CD4-positive, alpha-beta T cell (primary cell): ENCODE measurements around the gene NELFE. TPM values are rescaled to one million over a fixed set of nuclear protein-coding genes. Genes with fewer than 3 reads are reported as not detected.
"Not testable (repeated sequence)": the region's sequence is repeated elsewhere in the genome, so short reads cannot be mapped to it uniquely, and the experiment has no call there.

Experiments
- ATAC-seq: fragments of 200-7000 bp; cut with Tn5 transposase; one replicate; pipeline ENCODE4 v1.10.0; 2022; ENCODE audit warnings: mild to moderate bottlenecking; ENCODE audit not compliant: poor library complexity
- CTCF ChIA-PET: fragments of 350-600 bp; sonication (Branson Sonifier 250); formaldehyde crosslinking; loops from one replicate; lab custom pipeline; 2021; ENCODE audit warnings: antibody characterized with exemption, inconsistent platforms; lab: Charles Lee
- POLR2A ChIA-PET: fragments of 350-600 bp; sonication (Branson Sonifier 250); formaldehyde crosslinking; loops from one replicate; lab custom pipeline; 2021; ENCODE audit warnings: antibody characterized with exemption, inconsistent platforms; lab: Charles Lee
- DNase-seq, 14 experiments: peaks; one replicate each; pipeline ENCODE4 v3.0.0-alpha.2; 2013 to 2020; ENCODE audit warnings: mixed read lengths in 2 of 14
- H3K27ac ChIP-seq, 2 donors: one replicate each; pipeline versions ENCODE4 v1.5.1 to v1.7.0; 2013; ENCODE audit warnings: low read length in 2 of 2, low read depth in 1 of 2, mild to moderate bottlenecking in 1 of 2
- H3K27me3 ChIP-seq, 2 experiments: 1 replicate in 1 of 2; 2 replicates in 1 of 2; pipeline versions ENCODE4 v1.6.1 to v1.7.0; 2013; ENCODE audit warnings: low read length in 2 of 2, control low read depth in 1 of 2, mild to moderate bottlenecking in 1 of 2, moderate library complexity in 1 of 2; ENCODE audit not compliant: insufficient read depth in 2 of 2, control insufficient read depth in 1 of 2
- H3K36me3 ChIP-seq: one replicate; pipeline ENCODE4 v1.6.1; 2013; ENCODE audit warnings: low read length, control low read depth; ENCODE audit not compliant: insufficient read depth
- H3K4me1 ChIP-seq: one replicate; pipeline ENCODE4 v1.6.1; 2013; ENCODE audit warnings: low read length, control low read depth; ENCODE audit not compliant: insufficient read depth
- H3K4me3 ChIP-seq: one replicate; pipeline ENCODE4 v1.5.1; 2013; ENCODE audit warnings: mild to moderate bottlenecking, low read length, moderate library complexity
- H3K9me3 ChIP-seq, 2 experiments: 1 replicate in 1 of 2; 2 replicates in 1 of 2; pipeline versions ENCODE4 v1.6.1 to v1.7.0; 2013; ENCODE audit warnings: low read length in 2 of 2, mild to moderate bottlenecking in 2 of 2, control low read depth in 1 of 2, moderate library complexity in 1 of 2; ENCODE audit not compliant: control insufficient read depth in 1 of 2, insufficient read depth in 1 of 2
- H3K27ac Mint-ChIP-seq: one replicate; pipeline ENCODE4 v1.8.0; 2020; ENCODE audit warnings: mixed read lengths
- H3K27me3 Mint-ChIP-seq: one replicate; pipeline ENCODE4 v1.8.0; 2021; ENCODE audit warnings: mixed read lengths
- H3K36me3 Mint-ChIP-seq: one replicate; pipeline ENCODE4 v1.8.0; 2021; ENCODE audit warnings: low read depth, mixed read lengths
- H3K4me1 Mint-ChIP-seq: one replicate; pipeline ENCODE4 v1.8.0; 2021; ENCODE audit warnings: low read depth, mixed read lengths
- H3K4me3 Mint-ChIP-seq: one replicate; pipeline ENCODE4 v1.8.0; 2020; ENCODE audit warnings: mild to moderate bottlenecking, mixed read lengths
- H3K9me3 Mint-ChIP-seq: one replicate; pipeline ENCODE4 v1.8.0; 2020; ENCODE audit warnings: mixed read lengths
- CTCF ChIP-seq: fragments of 200-600 bp; IDR thresholded peaks from one replicate; pipeline ENCODE4 v1.8.0; 2022; ENCODE audit warnings: antibody characterized with exemption, mild to moderate bottlenecking
- intact Hi-C, 2 experiments: fragments of 100-400 bp; cut with DNase I in 1 of 2; cut with micrococcal nuclease in 1 of 2; formaldehyde crosslinking; loops; one replicate each; pipeline versions ENCODE4 v1.15.1 to v1.9.0; 2023 to 2025; cut with DNase I, micrococcal nuclease
- polyA plus RNA-seq, 2 donors: library from polyadenylated mRNA; unstranded; fragments of 120-200 nt; gene quantifications; one replicate each; pipeline ENCODE4 v1.2.1, GENCODE V29; 2013
- total RNA-seq, 174 experiments: library from RNA in 2 of 174; stranded (reverse) in 2 of 174; gene quantifications; one replicate each; pipeline ENCODE4 v1.2.3 and lab custom pipeline; 2021 to 2026

Gene NELFE
- 10 to 100 TPM; 53.8 to 58.2 TPM for total RNA-seq
- 53.6 TPM for polyA plus RNA-seq (2013, experiment 1 of 2)
- 49.6 TPM for polyA plus RNA-seq (2013, experiment 2 of 2)
- 38.9 to 127 (median 66.4) reads per million in 172 experiments for total RNA-seq (lab: John Stamatoyannopoulos, UW)

GRCh38 chr6:31958741-31959739 is at the start of gene NELFE, which contains the start of gene SKIC2:
TSS of gene NELFE (minus strand) at chr6:31958971. CDS start at chr6:31958446, 525 bp downstream.
TSS of gene SKIC2 (plus strand) at chr6:31959175. CDS start at chr6:31959193, 18 bp downstream.
- ChIA-PET POLR2A (interaction anchor here (0.9 to 5.4 kb wide), 13 partner anchors 11 to 1893 kb away, joined by 3 to 102 read pairs (median 4); partner anchors contain the start of genes ATF6B, BAG6, DXO and EHMT2), CTCF (no interaction called here)
- Mint-ChIP-seq H3K4me1 (peaks cover 38% of the 10 kb centered on the region), H3K9me3 (no peaks in the 10 kb centered on the region), H3K4me3 (peak within 1 kb of the TSS; percentile 96), H3K27ac (peak within 1 kb of the TSS; percentile 97), H3K27me3 (no peaks in the 10 kb centered on the region), H3K36me3 (peaks cover 81% of the 10 kb centered on the region)
- Histone ChIP-seq H3K27me3 (no peaks in the 10 kb centered on the region), H3K4me3 (peak within 1 kb of the TSS; percentile 97), H3K36me3 (peaks cover 71% of the 10 kb centered on the region), H3K27ac (peak within 1 kb of the TSS; percentile 94 to 96), H3K9me3 (no peaks in the 10 kb centered on the region), H3K4me1 (peaks cover 30% of the 10 kb centered on the region)
- ATAC-seq (peak; percentile 97), DNase-seq (peak; percentile 96 to 100 (median 98))
- no peak for TF ChIP-seq CTCF
- intact Hi-C loops: loop anchor here (1.0 to 10.0 kb wide), 8 partner anchors 12 to 1894 kb away; partner anchors contain the start of genes EHMT2 (in 2 of the 2), AGPAT1 (in 1 of the 2), ATF6B (in 1 of the 2) and DDX39B (in 1 of the 2)

GRCh38 chr6:32008037-32008436 is 49.3 kb upstream of the NELFE start:
- intact Hi-C loops, ATAC-seq, H3K27ac ChIP-seq, H3K4me3 Mint-ChIP-seq, H3K27me3 ChIP-seq, CTCF ChIA-PET, H3K9me3 ChIP-seq, H3K4me3 ChIP-seq, POLR2A ChIA-PET, H3K27ac Mint-ChIP-seq, H3K36me3 ChIP-seq, H3K4me1 Mint-ChIP-seq, DNase-seq, H3K27me3 Mint-ChIP-seq, H3K36me3 Mint-ChIP-seq, H3K9me3 Mint-ChIP-seq, H3K4me1 ChIP-seq: not testable (repeated sequence)

GRCh38 chr6:32007086-32007485 is 48.3 kb upstream of the NELFE start:
- not testable (repeated sequence) for DNase-seq

GRCh38 chr6:32005991-32006529 is 47.3 kb upstream of the NELFE start:
- H3K9me3 ChIP-seq, H3K9me3 Mint-ChIP-seq, H3K36me3 ChIP-seq, H3K36me3 Mint-ChIP-seq, H3K27ac ChIP-seq, ATAC-seq, H3K4me1 Mint-ChIP-seq, H3K4me3 Mint-ChIP-seq, H3K27me3 Mint-ChIP-seq, H3K4me3 ChIP-seq, H3K27me3 ChIP-seq, CTCF ChIA-PET, POLR2A ChIA-PET, H3K4me1 ChIP-seq, intact Hi-C loops, H3K27ac Mint-ChIP-seq: not testable (repeated sequence)
- DNase-seq: peak in 2 of 14 experiments; percentile 2 to 3

More at GRCh38 chr6:32007086-32007485, 48.3 kb upstream of the NELFE start:
- H3K4me1 ChIP-seq, POLR2A ChIA-PET, intact Hi-C loops, H3K36me3 ChIP-seq, H3K27me3 ChIP-seq, H3K27me3 Mint-ChIP-seq, H3K9me3 ChIP-seq, H3K4me1 Mint-ChIP-seq, H3K36me3 Mint-ChIP-seq, ATAC-seq, H3K27ac ChIP-seq, H3K4me3 ChIP-seq, H3K4me3 Mint-ChIP-seq, CTCF ChIA-PET, H3K9me3 Mint-ChIP-seq, H3K27ac Mint-ChIP-seq: not testable (repeated sequence)

- POLR2A ChIA-PET, H3K27ac ChIP-seq, H3K27ac Mint-ChIP-seq, intact Hi-C loops, H3K27me3 Mint-ChIP-seq, H3K36me3 ChIP-seq, CTCF ChIA-PET, H3K4me3 Mint-ChIP-seq, H3K36me3 Mint-ChIP-seq, H3K9me3 Mint-ChIP-seq, H3K4me1 Mint-ChIP-seq, H3K27me3 ChIP-seq, ATAC-seq, H3K4me3 ChIP-seq, H3K4me1 ChIP-seq, H3K9me3 ChIP-seq: not testable (repeated sequence)
- peak in 1 of 14 experiments; percentile 3 for DNase-seq
Observed at GRCh38 chr6:32005538-32005880, 46.7 kb upstream of the NELFE start.
